Gastrocnemius medialis (tissue), 4 donors: ENCODE measurements around the gene ARF1.

Source experiments
- CTCF ChIP-seq, 5 experiments: fragments of 450-650 bp in 3 of 5; fragments of 200-600 bp in 2 of 5; sonication (generic) in 2 of 5; IDR thresholded peaks in 4 of 5; conservative IDR thresholded peaks in 1 of 5; 1 replicate in 4 of 5; 2 replicates in 1 of 5; pipeline ENCODE4 v1.5.1; 2016 to 2019; ENCODE audit warnings: antibody characterized with exemption in 5 of 5, mild to moderate bottlenecking in 3 of 5, moderate library complexity in 3 of 5
- POLR2A ChIP-seq, 2 donors: fragments of 450-650 bp; IDR thresholded peaks; one replicate each; pipeline ENCODE4 v1.6.1; 2017; ENCODE audit warnings: antibody characterized with exemption in 2 of 2, mild to moderate bottlenecking in 2 of 2, moderate library complexity in 2 of 2

- TF ChIP-seq POLR2A (IDR thresholded peaks at IDR 0.05) = no peak
- TF ChIP-seq CTCF (IDR thresholded peaks at IDR 0.05 in 4 of 5, conservative IDR thresholded peaks at IDR 0.05 in 1 of 5) = no peak
These were observed 23.4 kb upstream of the ARF1 start for GRCh38 chr1:228058949-228059633.
